Measurements from ENCODE around the gene RNF213.
"Not testable (repeated sequence)": the region's sequence is repeated elsewhere in the genome, so short reads cannot be mapped to it uniquely, and the experiment has no call there.

The RNF213 gene

GRCh38 chr17:80323982-80324381 lies 63.3 kb downstream of the RNF213 start:
- Histone ChIP-seq H3K4me1 (ENCODE audit: control insufficient read depth in 1 of 2, insufficient read depth in 1 of 2, low read depth in 1 of 2, low read length in 1 of 2) (peaks cover 0 to 16% of the 10 kb centered on the region in 2 experiments), H3K27me3 (no peaks in the 10 kb centered on the region), H3K4me3 (ENCODE audit: low read depth in 1 of 2, low read length in 1 of 2) (no peak overlapping the region), H3K27ac (no peak overlapping the region), H3K36me3 (peaks cover 92% of the 10 kb centered on the region), H3K9me3 (no peaks in the 10 kb centered on the region)
- no peak for TF ChIP-seq CTCF (IDR thresholded peaks at IDR 0.05)

GRCh38 chr17:80327518-80327917 lies 66.9 kb downstream of the RNF213 start:
- Histone ChIP-seq H3K4me3 (ENCODE audit: low read depth in 1 of 2, low read length in 1 of 2) (no peak overlapping the region), H3K9me3 (no peaks in the 10 kb centered on the region), H3K36me3 (peaks cover 92% of the 10 kb centered on the region), H3K27me3 (no peaks in the 10 kb centered on the region), H3K27ac (peak overlapping the region; percentile 25), H3K4me1 (ENCODE audit: control insufficient read depth in 1 of 2, insufficient read depth in 1 of 2, low read depth in 1 of 2, low read length in 1 of 2) (peaks cover 0 to 18% of the 10 kb centered on the region in 2 experiments)
- no peak for TF ChIP-seq CTCF (IDR thresholded peaks at IDR 0.05)

GRCh38 chr17:80328634-80329380 lies 68.2 kb downstream of the RNF213 start:
- H3K9me3 ChIP-seq: no peaks in the 10 kb centered on the region
- TF ChIP-seq CTCF (IDR thresholded peaks at IDR 0.05): no peak
- H3K27me3 ChIP-seq: no peaks in the 10 kb centered on the region
- H3K4me1 ChIP-seq (ENCODE audit: control insufficient read depth in 1 of 2, insufficient read depth in 1 of 2, low read depth in 1 of 2, low read length in 1 of 2): peaks cover 0 to 18% of the 10 kb centered on the region in 2 experiments
- no peak overlapping the region for H3K4me3 ChIP-seq (ENCODE audit: low read depth in 1 of 2, low read length in 1 of 2)
- peak overlapping the region; percentile 25 for H3K27ac ChIP-seq
- H3K36me3 ChIP-seq: peaks cover 93% of the 10 kb centered on the region

GRCh38 chr17:80329421-80329820 lies 68.8 kb downstream of the RNF213 start:
- Histone ChIP-seq H3K4me1 (ENCODE audit: control insufficient read depth in 1 of 2, insufficient read depth in 1 of 2, low read depth in 1 of 2, low read length in 1 of 2) (peaks cover 0 to 18% of the 10 kb centered on the region in 2 experiments), H3K36me3 (peaks cover 97% of the 10 kb centered on the region), H3K27ac (peak overlapping the region; percentile 25)
- H3K9me3 ChIP-seq; H3K27me3 ChIP-seq; H3K4me3 ChIP-seq (ENCODE audit: low read depth in 1 of 2, low read length in 1 of 2): not testable (repeated sequence)

GRCh38 chr17:80330276-80330675 lies 69.6 kb downstream of the RNF213 start:
- H3K4me1 ChIP-seq (ENCODE audit: control insufficient read depth in 1 of 2, insufficient read depth in 1 of 2, low read depth in 1 of 2, low read length in 1 of 2): peaks cover 0 to 18% of the 10 kb centered on the region in 2 experiments
- TF ChIP-seq CTCF (IDR thresholded peaks at IDR 0.05): no peak
- H3K9me3 ChIP-seq: no peaks in the 10 kb centered on the region
- H3K36me3 ChIP-seq: peaks cover 98% of the 10 kb centered on the region
- H3K27ac ChIP-seq: no peak overlapping the region
- no peak overlapping the region for H3K4me3 ChIP-seq (ENCODE audit: low read depth in 1 of 2, low read length in 1 of 2)
- no peaks in the 10 kb centered on the region for H3K27me3 ChIP-seq

- not testable (repeated sequence) for H3K27ac ChIP-seq; H3K4me3 ChIP-seq (ENCODE audit: low read depth in 1 of 2, low read length in 1 of 2); H3K27me3 ChIP-seq; H3K9me3 ChIP-seq
- H3K4me1 ChIP-seq (ENCODE audit: control insufficient read depth in 1 of 2, insufficient read depth in 1 of 2, low read depth in 1 of 2, low read length in 1 of 2): peaks cover 0 to 18% of the 10 kb centered on the region in 2 experiments
- H3K36me3 ChIP-seq: peaks cover 98% of the 10 kb centered on the region
These were observed 70.3 kb downstream of the RNF213 start for GRCh38 chr17:80330938-80331337.
